Kidney glomerular epithelial cell (primary cell): ENCODE results near the gene YIF1B.
"Not testable (repeated sequence)": the region's sequence is repeated elsewhere in the genome, so short reads cannot be mapped to it uniquely, and the experiment has no call there.

Source experiments
- DNase-seq: peaks from one replicate; lab custom pipeline; 2025; lab: John Stamatoyannopoulos, UW

YIF1B gene

DNA sequence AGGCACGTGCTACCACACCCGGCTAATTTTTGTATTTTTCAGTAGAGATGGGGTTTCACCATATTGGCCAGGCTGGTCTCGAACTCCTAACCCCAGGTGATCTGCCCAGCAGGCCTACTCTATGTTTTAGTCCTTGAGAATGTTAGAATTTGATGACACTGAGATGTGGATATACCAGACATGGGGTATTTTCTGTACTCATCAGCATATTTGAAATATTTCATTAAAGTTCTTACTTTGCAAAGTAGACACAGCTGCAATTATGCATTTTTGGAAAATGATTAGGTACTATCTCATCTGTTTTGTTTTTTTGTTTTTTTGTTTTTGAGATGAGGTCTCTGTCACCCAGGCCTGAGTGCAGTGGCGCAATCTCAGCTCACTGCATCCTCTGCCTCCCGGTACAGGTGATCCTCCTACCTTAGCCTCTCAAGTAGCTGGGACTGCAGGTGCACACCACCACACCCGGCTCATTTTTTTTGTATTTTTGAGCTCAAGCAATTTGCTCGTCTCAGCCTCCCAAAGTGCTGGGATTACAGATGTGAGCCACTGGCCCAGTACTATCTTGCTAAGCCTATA lies 38.7 kb downstream of the YIF1B start:
- no peak for DNase-seq

DNA sequence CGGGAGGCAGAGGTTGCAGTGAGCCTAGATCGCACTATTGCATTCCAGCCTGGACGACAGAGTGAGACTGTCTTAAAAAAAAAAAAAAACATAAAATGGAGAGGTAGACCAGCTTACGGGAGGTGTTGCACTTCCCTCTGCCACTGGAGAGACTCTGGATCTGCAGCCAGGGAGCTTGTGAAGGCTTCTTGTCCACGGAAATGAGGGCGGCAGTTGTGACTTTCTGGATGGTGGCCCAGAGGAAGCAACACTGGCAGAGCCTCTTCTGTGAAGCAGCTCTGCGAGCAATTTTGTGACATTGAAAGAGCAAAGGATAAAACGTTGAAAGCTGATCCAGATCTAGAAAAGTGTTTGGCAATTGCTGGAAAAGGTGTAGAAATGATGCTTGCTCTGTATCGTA lies 41.0 kb downstream of the YIF1B start:
- no peak for DNase-seq

- no peak for DNase-seq
Observed at GRCh38 chr19:38273499-38273898, 42.2 kb downstream of the YIF1B start.

- DNase-seq: peak; percentile 10
Observed at GRCh38 chr19:38270587-38271167, 45.1 kb downstream of the YIF1B start.

DNA sequence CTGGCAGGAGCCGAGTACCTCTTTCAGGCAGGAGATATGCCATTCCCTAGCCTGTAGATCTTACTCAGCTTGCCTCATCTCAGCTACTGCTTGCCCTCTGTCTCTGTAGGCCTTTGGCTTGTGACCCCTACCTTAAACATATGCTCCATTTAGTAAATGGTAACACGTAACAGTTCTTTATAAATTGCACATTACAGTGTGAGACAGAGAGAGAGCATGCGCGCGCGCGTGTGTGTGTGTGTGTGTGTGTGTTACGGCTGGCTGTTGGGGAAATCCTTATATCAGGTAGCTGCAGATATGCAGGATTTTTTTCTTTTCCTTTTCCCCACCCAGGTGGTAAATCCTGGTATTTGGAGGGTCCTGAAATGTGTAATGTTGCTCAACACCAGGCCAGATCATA lies 47.2 kb downstream of the YIF1B start:
- peak; percentile 30 for DNase-seq

DNA sequence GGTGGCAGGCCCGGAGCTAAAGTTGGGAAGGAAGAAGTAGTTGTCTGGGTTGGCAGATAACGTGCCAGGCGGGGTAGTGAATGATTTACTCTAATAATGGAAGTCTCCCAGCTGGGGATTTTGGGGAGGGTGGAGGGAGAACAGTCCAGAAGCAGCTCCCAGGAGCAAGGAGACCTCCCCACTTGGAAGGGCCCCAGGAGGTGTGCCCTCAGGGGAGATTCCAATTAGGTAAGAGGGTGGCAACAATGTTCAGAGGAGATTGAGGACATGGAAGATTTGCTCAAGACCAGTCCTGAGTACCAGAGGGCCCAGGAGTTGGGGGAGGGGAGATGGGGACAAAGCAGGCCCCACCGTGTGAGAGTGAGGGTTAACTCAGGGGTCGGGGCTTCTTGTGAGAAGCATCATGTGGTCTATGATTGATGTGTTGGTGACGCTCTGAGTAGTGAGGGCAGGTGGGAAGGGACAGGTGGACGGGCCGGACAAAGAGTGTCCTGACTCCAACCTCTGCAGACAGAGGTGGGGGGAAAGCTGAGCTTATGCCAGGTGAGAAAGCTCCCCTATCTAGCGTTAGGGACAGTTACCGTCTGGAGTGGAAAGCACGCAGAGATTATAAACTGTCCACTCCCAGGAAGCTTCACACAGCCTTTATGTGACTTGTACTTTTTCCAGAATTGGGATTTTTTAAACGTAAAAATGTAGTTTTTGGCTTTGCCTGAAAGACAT lies 47.8 kb downstream of the YIF1B start:
- DNase-seq: peak; percentile 37

DNA sequence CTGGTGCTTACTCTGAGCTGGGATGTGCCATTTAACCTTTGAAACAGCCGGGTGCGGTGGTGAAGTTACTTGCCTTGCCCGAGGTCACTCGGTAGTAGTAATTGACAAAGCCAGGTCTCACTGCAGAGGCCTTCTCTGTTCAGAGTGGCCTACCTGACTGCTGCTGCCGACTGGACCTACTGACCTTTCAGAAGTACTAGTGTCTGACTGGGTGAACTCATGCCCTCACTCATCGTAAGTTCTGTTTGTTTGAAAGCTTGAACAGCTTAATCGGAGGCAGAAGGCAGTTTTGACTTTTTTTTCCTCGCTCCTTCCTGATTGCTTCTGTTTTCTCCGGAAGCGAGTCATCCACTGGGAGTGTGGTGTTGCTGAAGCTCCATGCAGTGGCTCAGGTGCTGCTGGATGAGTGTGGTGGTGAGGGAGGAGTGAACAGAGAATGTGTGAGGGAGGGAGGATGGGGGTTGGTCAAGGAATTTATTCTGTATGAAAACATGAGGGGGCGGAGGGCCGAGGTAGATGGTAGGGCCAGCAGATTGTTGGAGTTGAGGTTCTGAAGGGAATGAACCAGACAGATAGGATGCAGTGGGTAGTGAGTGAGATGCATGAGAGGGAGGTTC lies 48.7 kb downstream of the YIF1B start:
- peak; percentile 89 for DNase-seq

DNA sequence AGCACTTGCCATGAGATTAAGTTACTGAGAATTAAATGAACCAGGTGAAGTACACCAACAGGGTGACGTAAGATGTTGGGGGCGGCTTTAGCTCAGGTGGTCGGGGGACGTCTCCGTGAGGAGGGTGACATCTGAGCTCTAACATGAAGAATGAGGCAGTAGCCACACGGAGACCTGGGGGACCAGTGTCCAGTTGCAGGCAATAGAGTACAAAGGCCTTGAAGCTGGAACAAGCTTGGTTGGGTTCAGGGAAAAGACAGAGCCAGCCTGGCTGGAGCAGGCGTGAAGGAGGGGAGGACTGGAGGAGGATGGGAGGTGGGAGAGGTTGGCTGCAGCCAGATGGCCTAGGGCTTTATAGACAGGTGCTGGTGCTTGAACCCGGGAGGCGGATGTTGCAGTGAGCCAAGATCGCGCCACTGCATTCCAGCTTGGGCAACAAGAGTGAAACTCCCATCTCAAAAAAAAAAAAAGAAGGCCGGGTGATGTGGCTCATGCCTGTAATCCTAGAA lies 49.8 kb downstream of the YIF1B start:
- DNase-seq: no peak

GRCh38 chr19:38265213-38265861 lies 50.4 kb downstream of the YIF1B start:
- peak; percentile 42 for DNase-seq

GRCh38 chr19:38264486-38265212 lies 51.1 kb downstream of the YIF1B start, which contains the start of gene SPINT2:
Gene SPINT2, plus strand, starts transcription at chr19:38264573. Its CDS starts 320 bp downstream, at chr19:38264893.
- DNase-seq: no peak

DNA sequence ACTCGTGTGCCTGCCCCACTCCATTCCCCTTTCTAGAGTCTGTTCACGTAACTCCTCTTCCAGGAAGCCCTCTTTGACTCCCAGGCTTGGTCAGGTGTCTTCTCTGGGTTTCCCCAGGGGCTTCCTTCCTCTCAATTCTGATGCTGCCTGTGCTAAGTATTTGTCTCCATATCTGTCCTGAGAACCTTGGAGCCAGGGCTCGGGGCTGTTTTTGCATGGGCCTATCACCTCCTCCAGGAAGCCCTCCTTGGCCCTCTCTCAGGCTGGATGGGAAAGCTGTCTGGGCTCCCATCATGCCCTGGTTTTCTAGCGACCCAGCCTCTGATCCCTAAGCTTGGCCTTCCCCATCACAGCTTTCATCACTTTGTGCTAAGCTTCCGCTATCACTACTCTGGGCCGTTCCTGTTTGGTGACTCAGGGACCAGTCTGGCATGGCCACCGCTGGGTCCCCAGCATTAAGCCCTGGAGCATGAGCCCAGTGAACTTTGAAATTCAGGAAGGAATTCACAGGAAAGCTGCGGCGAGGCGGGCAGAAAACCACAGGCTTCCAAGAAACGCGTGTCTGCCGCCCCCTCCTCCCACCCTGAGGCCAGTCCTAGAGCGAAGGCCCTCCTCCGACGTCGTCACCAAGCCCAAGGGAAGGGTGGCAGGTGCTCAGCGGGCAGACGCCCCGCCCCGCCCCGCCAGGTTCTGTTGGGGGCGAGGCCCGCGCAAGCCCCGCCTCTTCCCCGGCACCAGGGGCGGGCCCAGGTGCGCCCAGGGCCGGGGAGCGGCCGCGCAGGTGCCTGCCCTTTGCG lies 51.9 kb downstream of the YIF1B start:
- peak; percentile 84 for DNase-seq

- peak; percentile 53 for DNase-seq
Observed at GRCh38 chr19:38262585-38263268, 53.0 kb downstream of the YIF1B start.

DNA sequence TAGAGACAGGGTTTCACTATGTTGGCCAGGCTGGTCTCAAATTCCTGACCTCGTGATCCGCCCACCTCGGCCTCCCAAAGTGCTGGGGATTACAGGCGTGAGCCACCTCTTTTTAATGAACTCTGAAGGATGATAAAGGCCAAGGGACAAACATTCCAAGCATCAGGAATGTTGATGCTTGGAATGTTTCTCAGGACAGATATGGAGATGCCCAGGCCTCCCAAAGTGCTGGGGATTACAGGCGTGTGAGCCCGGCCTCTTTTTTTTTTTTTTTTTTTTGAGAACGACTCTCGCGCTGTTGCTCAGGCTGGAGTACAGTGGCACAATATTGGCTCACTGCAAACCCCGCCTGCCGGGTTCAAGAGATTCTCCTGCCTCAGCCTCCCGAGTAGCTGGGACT lies 53.8 kb downstream of the YIF1B start:
- not testable (repeated sequence) for DNase-seq

GRCh38 chr19:38255383-38256014 lies 60.2 kb downstream of the YIF1B start:
- no peak for DNase-seq

- DNase-seq: no peak
Observed at GRCh38 chr19:38253788-38254187, 62.0 kb downstream of the YIF1B start.
